Measurements from ENCODE around the gene SYT8. TPM values are rescaled to one million over a fixed set of nuclear protein-coding genes. Genes with fewer than 3 reads are reported as not detected.

Gene SYT8
- total RNA-seq, 1 donor = not detected

GRCh38 chr11:1854949-1855885, 20.4 kb downstream of the SYT8 start:
- TF ChIP-seq, protein P1, sequence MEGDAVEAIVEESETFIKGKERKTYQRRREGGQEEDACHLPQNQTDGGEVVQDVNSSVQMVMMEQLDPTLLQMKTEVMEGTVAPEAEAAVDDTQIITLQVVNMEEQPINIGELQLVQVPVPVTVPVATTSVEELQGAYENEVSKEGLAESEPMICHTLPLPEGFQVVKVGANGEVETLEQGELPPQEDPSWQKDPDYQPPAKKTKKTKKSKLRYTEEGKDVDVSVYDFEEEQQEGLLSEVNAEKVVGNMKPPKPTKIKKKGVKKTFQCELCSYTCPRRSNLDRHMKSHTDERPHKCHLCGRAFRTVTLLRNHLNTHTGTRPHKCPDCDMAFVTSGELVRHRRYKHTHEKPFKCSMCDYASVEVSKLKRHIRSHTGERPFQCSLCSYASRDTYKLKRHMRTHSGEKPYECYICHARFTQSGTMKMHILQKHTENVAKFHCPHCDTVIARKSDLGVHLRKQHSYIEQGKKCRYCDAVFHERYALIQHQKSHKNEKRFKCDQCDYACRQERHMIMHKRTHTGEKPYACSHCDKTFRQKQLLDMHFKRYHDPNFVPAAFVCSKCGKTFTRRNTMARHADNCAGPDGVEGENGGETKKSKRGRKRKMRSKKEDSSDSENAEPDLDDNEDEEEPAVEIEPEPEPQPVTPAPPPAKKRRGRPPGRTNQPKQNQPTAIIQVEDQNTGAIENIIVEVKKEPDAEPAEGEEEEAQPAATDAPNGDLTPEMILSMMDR (IDR thresholded peaks at IDR 0.05; ENCODE audit: insufficient read depth, low read depth, low read length) = no peak
- no peak for DNase-seq (ENCODE audit: low read depth)
- H3K4me3 ChIP-seq (ENCODE audit: low read depth, low read length) = no peak overlapping the region

GRCh38 chr11:1855886-1856265, 21.1 kb downstream of the SYT8 start:
- TF ChIP-seq, protein P1 (IDR thresholded peaks at IDR 0.05; ENCODE audit: insufficient read depth, low read depth, low read length) = no peak
- no peak for DNase-seq (ENCODE audit: low read depth)
- H3K4me3 ChIP-seq (ENCODE audit: low read depth, low read length) = no peak overlapping the region

GRCh38 chr11:1856306-1857005, 21.7 kb downstream of the SYT8 start:
- H3K4me3 ChIP-seq (ENCODE audit: low read depth, low read length) = no peak overlapping the region
- TF ChIP-seq, protein P1 (IDR thresholded peaks at IDR 0.05; ENCODE audit: insufficient read depth, low read depth, low read length) = no peak
- DNase-seq (ENCODE audit: low read depth) = no peak

- DNase-seq (ENCODE audit: low read depth) = no peak
- H3K4me3 ChIP-seq (ENCODE audit: low read depth, low read length) = no peak overlapping the region
- TF ChIP-seq, protein P1 (IDR thresholded peaks at IDR 0.05; ENCODE audit: insufficient read depth, low read depth, low read length) = no peak
These were observed 22.3 kb downstream of the SYT8 start for GRCh38 chr11:1857064-1857463.

DNA sequence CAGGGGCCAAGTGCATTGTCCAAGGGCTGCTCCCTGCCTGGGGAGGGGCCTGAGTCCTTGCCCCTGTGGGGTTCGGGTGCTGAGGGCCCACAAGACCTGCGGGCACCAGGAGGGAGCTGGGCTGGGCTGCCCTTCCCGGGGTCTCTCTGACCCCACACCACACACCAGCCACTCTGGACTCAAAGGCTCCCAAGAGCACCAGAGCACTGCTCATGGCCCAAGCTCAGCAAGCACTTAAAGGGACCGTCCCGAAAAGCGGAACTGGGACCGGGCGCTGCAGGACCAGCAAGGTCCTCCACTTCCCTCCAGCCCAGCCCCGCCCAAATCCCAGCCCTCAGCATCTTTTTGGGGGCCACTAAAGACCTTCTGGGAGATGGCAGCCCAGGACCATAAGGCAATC, 23.4 kb downstream of the SYT8 start:
- TF ChIP-seq, protein P1 (IDR thresholded peaks at IDR 0.05; ENCODE audit: insufficient read depth, low read depth, low read length) = no peak
- H3K4me3 ChIP-seq (ENCODE audit: low read depth, low read length) = no peak overlapping the region
- no peak for DNase-seq (ENCODE audit: low read depth)

GRCh38 chr11:1858576-1858975, 23.8 kb downstream of the SYT8 start:
- TF ChIP-seq, protein P1 (IDR thresholded peaks at IDR 0.05; ENCODE audit: insufficient read depth, low read depth, low read length) = no peak
- no peak overlapping the region for H3K4me3 ChIP-seq (ENCODE audit: low read depth, low read length)

More at GRCh38 chr11:1858576-1858975, 23.8 kb downstream of the SYT8 start:
- no peak for DNase-seq (ENCODE audit: low read depth)
